ENCODE results near the gene SHLD2.

DNA sequence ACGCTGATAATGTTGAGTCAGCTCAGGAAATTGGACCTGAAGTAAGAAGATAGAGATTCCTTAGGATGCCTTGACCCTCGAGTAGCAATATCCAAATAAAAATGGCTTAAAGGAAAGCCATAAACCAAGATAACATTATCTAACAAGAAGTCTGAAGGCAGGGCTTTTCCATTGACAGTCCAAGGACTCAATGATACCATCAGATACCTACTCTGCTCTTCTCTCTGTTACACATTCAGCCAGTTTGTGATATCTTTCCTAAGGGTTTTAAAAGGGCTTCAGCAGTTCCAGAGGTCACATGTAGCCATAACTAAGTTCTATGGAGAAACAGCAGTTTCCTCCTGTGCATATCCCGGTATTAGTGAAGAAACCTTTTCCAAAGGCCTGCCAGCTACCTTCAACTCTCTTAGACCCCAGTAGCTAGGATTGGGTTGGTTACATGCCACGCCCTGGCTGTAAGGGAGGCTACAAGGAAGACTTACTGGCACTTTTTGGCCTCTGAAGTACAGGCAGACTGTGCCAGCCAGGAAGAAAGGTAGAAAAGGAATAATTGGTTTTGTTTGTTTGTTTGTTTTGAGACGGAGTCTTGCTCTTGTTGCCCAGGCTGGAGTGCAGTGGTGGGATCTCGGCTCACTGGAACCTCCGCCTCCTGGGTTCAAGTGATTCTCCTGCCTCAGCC is 10.6 kb downstream of the SHLD2 start:
- no peak for TF ChIP-seq EZH2 (IDR thresholded peaks at IDR 0.05; ENCODE audit: low read depth)
- TF ChIP-seq, protein P1, sequence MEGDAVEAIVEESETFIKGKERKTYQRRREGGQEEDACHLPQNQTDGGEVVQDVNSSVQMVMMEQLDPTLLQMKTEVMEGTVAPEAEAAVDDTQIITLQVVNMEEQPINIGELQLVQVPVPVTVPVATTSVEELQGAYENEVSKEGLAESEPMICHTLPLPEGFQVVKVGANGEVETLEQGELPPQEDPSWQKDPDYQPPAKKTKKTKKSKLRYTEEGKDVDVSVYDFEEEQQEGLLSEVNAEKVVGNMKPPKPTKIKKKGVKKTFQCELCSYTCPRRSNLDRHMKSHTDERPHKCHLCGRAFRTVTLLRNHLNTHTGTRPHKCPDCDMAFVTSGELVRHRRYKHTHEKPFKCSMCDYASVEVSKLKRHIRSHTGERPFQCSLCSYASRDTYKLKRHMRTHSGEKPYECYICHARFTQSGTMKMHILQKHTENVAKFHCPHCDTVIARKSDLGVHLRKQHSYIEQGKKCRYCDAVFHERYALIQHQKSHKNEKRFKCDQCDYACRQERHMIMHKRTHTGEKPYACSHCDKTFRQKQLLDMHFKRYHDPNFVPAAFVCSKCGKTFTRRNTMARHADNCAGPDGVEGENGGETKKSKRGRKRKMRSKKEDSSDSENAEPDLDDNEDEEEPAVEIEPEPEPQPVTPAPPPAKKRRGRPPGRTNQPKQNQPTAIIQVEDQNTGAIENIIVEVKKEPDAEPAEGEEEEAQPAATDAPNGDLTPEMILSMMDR (conservative IDR thresholded peaks at IDR 0.05): no peak
